ENCODE measurements around the gene TTC16.

GRCh38 chr9:127689329-127690000, 26.4 kb upstream of the TTC16 start:
- TF ChIP-seq JUN (CRISPR knock-in tag; IDR thresholded peaks at IDR 0.05) (no peak), MAX (CRISPR knock-in tag; IDR thresholded peaks at IDR 0.05) (no peak), CTCF (IDR thresholded peaks at IDR 0.05) (no peak), ZNF121 (CRISPR knock-in tag; IDR thresholded peaks at IDR 0.05) (no peak), ATF3 (CRISPR knock-in tag; conservative IDR thresholded peaks at IDR 0.05) (no peak), CREM (CRISPR knock-in tag; IDR thresholded peaks at IDR 0.05) (no peak), NFYB (CRISPR knock-in tag; conservative IDR thresholded peaks at IDR 0.05; ENCODE audit: low read depth) (no peak), E2F5 (CRISPR knock-in tag; IDR thresholded peaks at IDR 0.05) (no peak), ZBTB43 (CRISPR knock-in tag; IDR thresholded peaks at IDR 0.05) (no peak), ZNF281 (CRISPR knock-in tag; IDR thresholded peaks at IDR 0.05) (no peak), USF2 (CRISPR knock-in tag; IDR thresholded peaks at IDR 0.05) (no peak)
